ENCODE data around the gene CYP2C19.
"Not testable (repeated sequence)": the region's sequence is repeated elsewhere in the genome, so short reads cannot be mapped to it uniquely, and the experiment has no call there.

CYP2C19 gene

DNA sequence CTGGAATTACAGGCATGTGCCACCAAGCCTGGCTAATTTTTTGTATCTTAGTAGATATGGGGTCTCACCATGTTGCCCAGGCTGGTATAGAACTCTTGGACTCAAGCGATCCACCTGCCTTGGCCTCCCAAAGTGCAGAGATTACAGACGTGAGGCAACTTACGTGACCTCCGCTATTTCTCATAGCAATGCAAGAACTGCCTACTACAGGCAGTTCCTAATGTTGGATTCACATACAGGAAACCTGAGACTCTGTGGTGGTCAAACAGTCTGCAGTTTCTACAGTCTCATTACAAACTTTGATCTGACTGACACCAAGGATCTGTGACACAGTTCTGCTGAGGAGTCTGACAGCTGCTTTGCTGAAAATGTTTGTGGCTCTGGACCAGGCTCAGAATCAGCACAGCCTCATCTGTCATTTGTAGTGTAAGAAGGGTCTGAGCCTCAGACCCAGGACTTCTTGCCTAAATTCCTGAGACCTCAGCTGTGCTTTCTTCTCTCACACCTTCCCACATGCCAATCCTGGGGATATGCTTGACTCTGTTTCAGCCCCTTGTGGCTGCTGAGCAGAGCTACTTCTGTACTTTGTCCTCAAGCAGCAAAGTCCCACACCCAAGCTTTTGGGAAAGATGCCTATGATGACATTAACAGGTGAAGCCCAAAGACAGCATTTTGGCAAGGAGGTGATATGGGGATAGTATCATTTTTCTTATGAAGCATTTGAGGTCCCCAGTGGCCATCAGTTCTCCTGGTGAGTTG, 128.0 kb downstream of the CYP2C19 start:
- no peak for DNase-seq

DNA sequence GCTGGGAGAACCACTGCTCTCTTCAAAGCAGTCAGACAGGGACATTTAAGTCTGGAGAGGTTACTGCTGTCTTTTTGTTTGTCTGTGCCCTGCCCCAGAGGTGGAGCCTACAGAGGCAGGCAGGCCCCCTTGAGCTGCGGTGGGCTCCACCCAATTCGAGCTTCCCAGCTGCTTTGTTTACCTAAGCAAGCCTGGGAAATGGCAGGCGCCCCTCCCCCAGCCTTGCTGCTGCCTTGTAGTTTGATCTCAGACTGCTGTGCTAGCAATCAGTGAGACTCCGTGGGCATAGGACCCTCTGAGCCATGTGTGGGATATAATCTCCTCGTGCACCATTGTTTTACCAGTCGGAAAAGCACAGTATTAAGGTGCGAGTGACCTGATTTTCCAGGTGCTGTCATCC, 135.9 kb downstream of the CYP2C19 start:
- DNase-seq: not testable (repeated sequence)

DNA sequence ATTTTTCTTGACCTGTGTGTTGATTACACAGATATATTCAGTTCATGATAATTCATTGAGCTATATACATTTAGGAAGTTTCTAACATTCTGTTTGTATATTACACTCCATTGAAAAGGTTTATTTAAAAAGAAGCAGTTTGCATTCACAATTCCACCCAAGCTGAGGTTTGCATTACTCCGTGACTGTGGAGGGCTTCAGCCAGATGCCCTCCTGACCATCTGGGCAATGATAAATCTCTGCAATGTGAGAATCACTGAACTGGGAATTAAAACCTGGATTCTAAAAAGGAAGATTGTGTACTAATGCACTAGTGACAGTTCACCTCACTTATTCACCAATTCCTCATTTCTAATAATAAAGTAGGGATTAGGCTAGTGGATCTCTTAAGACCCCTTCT, 139.6 kb downstream of the CYP2C19 start:
- no peak for DNase-seq

DNA sequence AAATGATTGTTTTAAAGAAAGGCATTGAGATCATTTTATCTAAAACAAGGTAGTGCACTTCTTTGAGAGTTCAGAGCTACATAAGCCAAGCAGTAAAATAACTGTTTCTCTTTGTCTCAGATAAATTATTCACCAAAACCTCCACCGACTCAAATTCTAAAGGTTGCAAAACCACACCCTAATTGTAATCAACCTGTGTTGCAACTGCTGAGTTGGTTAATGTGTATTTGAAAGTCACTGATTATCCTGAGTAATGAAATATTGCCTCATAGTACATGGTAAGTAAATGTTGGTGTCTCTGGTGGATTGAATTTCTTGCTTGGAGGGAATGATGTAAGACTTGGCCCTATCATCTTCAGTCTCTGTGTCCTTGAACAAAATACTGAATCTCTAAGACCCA, 140.1 kb downstream of the CYP2C19 start:
- DNase-seq: no peak

Data from NK-92 treated with Interleukin-12 subunit alpha and Interleukin-12 subunit beta, amount 100 ng/mL, for 24 hours (cell line).